Activated CD4-positive, CD25-positive, alpha-beta regulatory T cell treated with anti-CD3 and anti-CD28 coated beads, Interleukin-2, amount 50 U/mL, for 72 hours (primary cell): Measurements from ENCODE around the gene MREG.

Experiments used
- DNase-seq: peaks from one replicate; pipeline ENCODE4 v3.0.0; 2021

Gene MREG

GRCh38 chr2:216013080-216013909 lies at the start of gene MREG:
Gene MREG, minus strand, starts transcription at chr2:216013551. Its CDS starts 224 bp downstream, at chr2:216013327.
- peak; percentile 84 for DNase-seq

GRCh38 chr2:216059233-216059834 lies 46.0 kb upstream of the MREG start:
- DNase-seq = no peak

GRCh38 chr2:216057688-216058193 lies 44.4 kb upstream of the MREG start:
- peak; percentile 50 for DNase-seq

GRCh38 chr2:216056739-216057138 lies 43.4 kb upstream of the MREG start:
- DNase-seq = no peak

GRCh38 chr2:216055680-216056079 lies 42.3 kb upstream of the MREG start:
- DNase-seq = no peak

- DNase-seq = no peak
These were observed 39.1 kb upstream of the MREG start for GRCh38 chr2:216052420-216052819.

GRCh38 chr2:216051350-216051749 lies 38.0 kb upstream of the MREG start:
- DNase-seq = no peak

GRCh38 chr2:216049452-216049851 lies 36.1 kb upstream of the MREG start:
- DNase-seq = no peak

- no peak for DNase-seq
These were observed 34.0 kb upstream of the MREG start for GRCh38 chr2:216047397-216047796.

- DNase-seq = no peak
These were observed 31.6 kb upstream of the MREG start for GRCh38 chr2:216044883-216045486.

GRCh38 chr2:216043949-216044348 lies 30.6 kb upstream of the MREG start:
- no peak for DNase-seq

- DNase-seq = no peak
These were observed 28.1 kb upstream of the MREG start for GRCh38 chr2:216041438-216041837.

GRCh38 chr2:216039918-216040317 lies 26.6 kb upstream of the MREG start:
- no peak for DNase-seq

- DNase-seq = peak; percentile 83
These were observed 20.7 kb upstream of the MREG start for GRCh38 chr2:216034065-216034464.

GRCh38 chr2:216033403-216033802 lies 20.1 kb upstream of the MREG start:
- no peak for DNase-seq

- DNase-seq = no peak
These were observed 18.8 kb upstream of the MREG start for GRCh38 chr2:216031960-216032689.

- no peak for DNase-seq
These were observed 16.9 kb upstream of the MREG start for GRCh38 chr2:216030216-216030615.

GRCh38 chr2:216029416-216030129 lies 16.2 kb upstream of the MREG start:
- DNase-seq = no peak

GRCh38 chr2:216024779-216025336 lies 11.5 kb upstream of the MREG start:
- no peak for DNase-seq

- DNase-seq = no peak
These were observed 9.8 kb upstream of the MREG start for GRCh38 chr2:216023055-216023648.

GRCh38 chr2:216021768-216022565 lies 8.6 kb upstream of the MREG start:
- DNase-seq = no peak
